Suprapubic skin (tissue), 4 donors: Measurements from ENCODE around the gene CTNNA3. TPM values are rescaled to one million over a fixed set of nuclear protein-coding genes. Genes with fewer than 3 reads are reported as not detected.

Experiments used
- DNase-seq, 2 donors: peaks; one replicate each; pipeline ENCODE4 v3.0.0-alpha.2; 2019; ENCODE audit warnings: low spot score in 2 of 2
- H3K27ac ChIP-seq: fragments of 200-600 bp; sonication (generic); one replicate; pipeline ENCODE4 v1.5.1; 2019
- H3K27me3 ChIP-seq: fragments of 200-600 bp; sonication (generic); one replicate; pipeline ENCODE4 v1.5.1; 2019
- H3K36me3 ChIP-seq: fragments of 200-600 bp; sonication (generic); one replicate; pipeline ENCODE4 v1.5.1; 2019
- H3K4me1 ChIP-seq: fragments of 200-600 bp; sonication (generic); one replicate; pipeline ENCODE4 v1.5.1; 2019
- H3K4me3 ChIP-seq: fragments of 200-600 bp; sonication (generic); one replicate; pipeline ENCODE4 v1.5.1; 2019; ENCODE audit warnings: mild to moderate bottlenecking
- H3K9me3 ChIP-seq: fragments of 200-600 bp; sonication (generic); one replicate; pipeline ENCODE4 v1.5.1; 2019
- EP300 ChIP-seq: sonication (generic); formaldehyde crosslinking; IDR thresholded peaks from one replicate; pipeline ENCODE4 v1.6.1; 2017; ENCODE audit warnings: antibody characterized with exemption
- POLR2A ChIP-seq, 2 donors: fragments of 450-650 bp; IDR thresholded peaks; one replicate each; pipeline ENCODE4 v1.6.1; 2017; ENCODE audit warnings: antibody characterized with exemption in 2 of 2, mild to moderate bottlenecking in 2 of 2, moderate library complexity in 2 of 2
- POLR2AphosphoS5 ChIP-seq, 3 donors: sonication (generic); formaldehyde crosslinking; IDR thresholded peaks; one replicate each; pipeline ENCODE4 v1.6.1; 2017; ENCODE audit warnings: antibody characterized with exemption in 3 of 3
- WGBS: methylation state at CpG from one replicate; pipeline ENCODE4 v1.1.5; 2018; 5-methylcytosine and 5-hydroxymethylcytosine counted together
- total RNA-seq, 4 donors: library from RNA; depleted of rRNA; stranded (reverse); fragments of >200 nt; gene quantifications; one replicate each; pipeline ENCODE4 v1.1.0, GENCODE V29; 2016
- TF ChIP-seq, protein P1 (sequence below), 2 donors: fragments of 200-600 bp in 1 of 2; fragments of 450-650 bp in 1 of 2; sonication (generic) in 1 of 2; IDR thresholded peaks; one replicate each; pipeline ENCODE4 v1.5.1; 2016 to 2019; ENCODE audit warnings: antibody characterized with exemption in 2 of 2, mild to moderate bottlenecking in 1 of 2, moderate library complexity in 1 of 2

The CTNNA3 gene
- total RNA-seq, 4 donors from 2014 or later, result 0.08 to 0.29 (median 0.21) TPM

DNA sequence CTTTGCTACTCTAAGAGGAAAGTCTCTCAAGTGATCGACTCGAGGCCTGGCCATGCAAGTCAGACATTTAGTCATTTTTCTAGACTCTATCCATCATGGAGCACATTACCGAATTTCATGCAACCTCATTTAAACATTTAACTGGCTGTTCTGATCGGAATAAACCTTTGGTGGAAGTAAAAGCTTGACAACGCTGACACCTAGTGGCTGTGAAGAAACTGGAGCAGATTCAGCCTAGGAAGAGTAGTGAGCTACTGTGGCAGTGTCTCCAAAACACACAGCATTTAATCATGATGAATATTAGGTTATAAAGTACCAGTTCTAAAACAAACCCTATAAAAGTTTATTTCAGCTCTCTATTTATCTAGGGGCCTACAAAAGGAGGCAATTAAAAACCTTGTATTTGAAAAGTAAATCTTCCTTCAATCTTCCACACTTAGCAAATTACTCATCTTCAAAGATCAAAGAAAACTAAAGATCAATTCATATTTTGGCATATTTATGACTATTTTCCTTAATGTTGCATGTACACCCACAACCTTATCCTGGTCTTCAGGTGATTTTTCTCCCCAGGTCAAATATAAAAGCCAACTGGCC lies 175.0 kb downstream of the CTNNA3 start:
- 4% methylated on average over 5 of the region's 5 CpGs for WGBS
- TF ChIP-seq POLR2AphosphoS5 (IDR thresholded peaks at IDR 0.05) (no peak), POLR2A (IDR thresholded peaks at IDR 0.05) (no peak), EP300 (no peak)
- TF ChIP-seq, protein P1, sequence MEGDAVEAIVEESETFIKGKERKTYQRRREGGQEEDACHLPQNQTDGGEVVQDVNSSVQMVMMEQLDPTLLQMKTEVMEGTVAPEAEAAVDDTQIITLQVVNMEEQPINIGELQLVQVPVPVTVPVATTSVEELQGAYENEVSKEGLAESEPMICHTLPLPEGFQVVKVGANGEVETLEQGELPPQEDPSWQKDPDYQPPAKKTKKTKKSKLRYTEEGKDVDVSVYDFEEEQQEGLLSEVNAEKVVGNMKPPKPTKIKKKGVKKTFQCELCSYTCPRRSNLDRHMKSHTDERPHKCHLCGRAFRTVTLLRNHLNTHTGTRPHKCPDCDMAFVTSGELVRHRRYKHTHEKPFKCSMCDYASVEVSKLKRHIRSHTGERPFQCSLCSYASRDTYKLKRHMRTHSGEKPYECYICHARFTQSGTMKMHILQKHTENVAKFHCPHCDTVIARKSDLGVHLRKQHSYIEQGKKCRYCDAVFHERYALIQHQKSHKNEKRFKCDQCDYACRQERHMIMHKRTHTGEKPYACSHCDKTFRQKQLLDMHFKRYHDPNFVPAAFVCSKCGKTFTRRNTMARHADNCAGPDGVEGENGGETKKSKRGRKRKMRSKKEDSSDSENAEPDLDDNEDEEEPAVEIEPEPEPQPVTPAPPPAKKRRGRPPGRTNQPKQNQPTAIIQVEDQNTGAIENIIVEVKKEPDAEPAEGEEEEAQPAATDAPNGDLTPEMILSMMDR (IDR thresholded peaks at IDR 0.05), result peak; percentile 22 to 56
- Histone ChIP-seq H3K27me3 (no peaks in the 10 kb centered on the region), H3K36me3 (no peaks in the 10 kb centered on the region), H3K9me3 (no peaks in the 10 kb centered on the region), H3K4me3 (no peak overlapping the region), H3K4me1 (no peaks in the 10 kb centered on the region), H3K27ac (no peak overlapping the region)
- DNase-seq, result no peak

DNA sequence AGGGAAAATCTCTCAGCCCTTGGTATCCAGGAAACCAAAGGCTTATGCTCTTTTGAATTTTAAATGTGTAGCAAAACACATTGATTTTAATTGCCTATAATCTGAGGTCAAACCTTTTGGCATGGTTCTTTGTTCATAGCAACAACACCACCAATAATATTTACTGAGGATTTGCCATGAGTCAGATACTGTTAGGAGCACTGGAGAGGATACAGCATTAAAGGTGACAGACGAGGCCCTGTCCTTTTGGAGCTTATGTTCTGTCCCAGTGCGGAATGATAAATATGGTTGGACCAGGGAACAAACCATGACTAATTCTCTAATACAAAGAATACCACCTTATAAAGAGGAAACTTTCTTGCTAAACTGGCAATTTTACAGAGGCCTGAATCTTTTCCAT lies 176.6 kb downstream of the CTNNA3 start:
- Histone ChIP-seq H3K36me3 (no peaks in the 10 kb centered on the region), H3K27me3 (no peaks in the 10 kb centered on the region), H3K9me3 (no peaks in the 10 kb centered on the region), H3K4me1 (no peaks in the 10 kb centered on the region), H3K4me3 (no peak overlapping the region), H3K27ac (no peak overlapping the region)
- TF ChIP-seq EP300 (no peak), POLR2A (IDR thresholded peaks at IDR 0.05) (no peak), POLR2AphosphoS5 (IDR thresholded peaks at IDR 0.05) (no peak)
- TF ChIP-seq, protein P1 (IDR thresholded peaks at IDR 0.05), result no peak
- WGBS, result 89% methylated on average over 2 of the region's 2 CpGs
- DNase-seq, result no peak

DNA sequence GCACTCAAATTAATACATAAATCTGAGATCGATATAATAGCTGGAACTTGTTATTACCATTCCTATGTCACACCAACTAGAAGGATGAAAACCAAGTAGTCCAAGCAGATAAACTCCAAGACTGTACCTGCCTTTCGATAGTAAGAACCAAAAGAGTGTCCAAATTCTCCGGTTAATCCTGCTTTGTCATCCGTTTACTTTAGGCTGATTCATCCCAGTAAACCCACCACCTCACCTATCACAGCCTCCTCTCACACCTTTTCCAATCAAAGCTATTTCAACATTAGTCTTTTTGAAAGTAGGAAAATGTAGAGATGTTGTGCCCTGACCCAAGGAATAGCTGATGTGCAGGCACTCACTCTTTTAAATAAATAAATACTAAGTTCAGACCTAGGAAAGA lies 177.2 kb downstream of the CTNNA3 start:
- DNase-seq, result no peak
- H3K9me3 ChIP-seq, result no peaks in the 10 kb centered on the region
- WGBS, result 73% methylated on average over 4 of the region's 4 CpGs
- H3K27me3 ChIP-seq, result no peaks in the 10 kb centered on the region
- H3K4me1 ChIP-seq, result no peaks in the 10 kb centered on the region
- H3K36me3 ChIP-seq, result no peaks in the 10 kb centered on the region
- no peak for TF ChIP-seq POLR2AphosphoS5 (IDR thresholded peaks at IDR 0.05)
- TF ChIP-seq, protein P1 (IDR thresholded peaks at IDR 0.05), result no peak
- no peak for TF ChIP-seq EP300
- TF ChIP-seq POLR2A (IDR thresholded peaks at IDR 0.05), result no peak
- no peak overlapping the region for H3K4me3 ChIP-seq
- H3K27ac ChIP-seq, result no peak overlapping the region

DNA sequence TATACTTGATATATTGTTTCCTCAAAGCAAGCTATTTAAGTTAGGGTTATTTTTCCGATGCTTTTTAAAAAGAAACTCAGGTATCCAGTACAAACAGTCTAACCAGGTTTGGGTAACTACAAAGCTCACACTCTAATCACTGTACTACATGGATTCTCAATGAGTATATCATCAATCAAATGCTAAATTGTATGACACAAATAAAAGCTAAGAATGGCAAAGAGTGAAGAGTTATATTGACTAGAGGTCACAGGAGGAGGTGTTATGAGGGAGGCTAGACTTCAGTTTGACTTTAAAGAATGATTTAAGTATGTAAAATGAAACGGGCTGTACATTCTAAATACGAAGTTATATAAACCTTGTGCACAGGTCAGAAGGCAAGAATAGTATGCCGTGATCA lies 178.0 kb downstream of the CTNNA3 start:
- DNase-seq, result no peak
- TF ChIP-seq POLR2AphosphoS5 (IDR thresholded peaks at IDR 0.05) (no peak), EP300 (no peak), POLR2A (IDR thresholded peaks at IDR 0.05) (no peak)
- TF ChIP-seq, protein P1 (IDR thresholded peaks at IDR 0.05), result no peak
- no peaks in the 10 kb centered on the region for H3K27me3 ChIP-seq
- H3K36me3 ChIP-seq, result no peaks in the 10 kb centered on the region
- WGBS, result 56% methylated on average over 4 of the region's 4 CpGs
- H3K27ac ChIP-seq, result no peak overlapping the region
- no peaks in the 10 kb centered on the region for H3K9me3 ChIP-seq
- H3K4me1 ChIP-seq, result no peaks in the 10 kb centered on the region
- no peak overlapping the region for H3K4me3 ChIP-seq

DNA sequence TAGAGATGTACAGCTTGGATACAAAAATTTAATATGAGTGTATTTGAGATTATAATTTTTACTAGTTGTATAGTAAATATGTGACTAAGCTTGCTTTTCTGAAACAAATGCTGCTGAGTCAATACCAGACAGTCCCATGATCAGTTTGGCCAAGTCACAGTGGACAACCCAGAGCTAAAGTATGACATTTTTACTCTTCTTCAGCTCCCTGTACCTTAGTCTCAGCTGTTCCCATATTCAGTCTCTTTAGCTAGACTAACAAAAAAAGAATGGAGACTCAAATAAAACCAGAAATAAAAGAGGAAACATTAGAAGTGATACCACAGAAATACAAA lies 189.3 kb downstream of the CTNNA3 start:
- H3K27ac ChIP-seq, result no peak overlapping the region
- H3K4me3 ChIP-seq, result no peak overlapping the region
- no peaks in the 10 kb centered on the region for H3K9me3 ChIP-seq
- no peaks in the 10 kb centered on the region for H3K27me3 ChIP-seq
- TF ChIP-seq POLR2AphosphoS5 (IDR thresholded peaks at IDR 0.05) (no peak), EP300 (no peak)
- no peaks in the 10 kb centered on the region for H3K4me1 ChIP-seq
- no peak for DNase-seq
- no peaks in the 10 kb centered on the region for H3K36me3 ChIP-seq
